K562 (cell line): ENCODE measurements around the gene MARCHF9. TPM values are rescaled to one million over a fixed set of nuclear protein-coding genes. Genes with fewer than 3 reads are reported as not detected.

ENCODE experiments used
- ATAC-seq: fragments of 200-7000 bp; cut with Tn5 transposase; 3 replicates; pipeline ENCODE4 v1.9.1; 2020; ENCODE audit warnings: moderate library complexity
- BruUV-seq: library from RNA; stranded (reverse); fragments of 400-500 nt; replicated peaks from 2 replicates; lab custom pipeline; 2021; lab: Mats Ljungman, UMichigan
- CTCF ChIA-PET: fragments of 300-600 bp; formaldehyde crosslinking; extraction: SDS; loops from one replicate; lab custom pipeline; 2021; ENCODE audit warnings: low intra/inter-chr PET ratio; lab: Yijun Ruan, JAX
- POLR2A ChIA-PET: fragments of 300-600, 350-650 bp; sonication (Branson Sonifier 250); formaldehyde crosslinking; extraction: SDS; loops from one replicate; lab custom pipeline; 2021; ENCODE audit warnings: antibody characterized with exemption, inconsistent platforms; lab: Yijun Ruan, JAX
- DNase-seq, 4 experiments: peaks; one replicate each; pipeline versions ENCODE4 v3.0.0 to v3.0.0-alpha.2; 2011 to 2018; ENCODE audit warnings: low spot score in 3 of 4, mixed read lengths in 3 of 4; ENCODE audit errors: extremely low read depth in 1 of 4
- FAIRE-seq: peaks from 2 replicates; lab custom pipeline; 2011; peaks lifted over from hg19 to GRCh38; lab: Jason Lieb, UNC
- H2AFZ ChIP-seq: 2 replicates; pipeline ENCODE4 v1.6.0; 2011; ENCODE audit warnings: low read depth, low read length, control low read depth, inconsistent platforms
- H3K27ac ChIP-seq: fragments of 200-600 bp; 3 replicates; pipeline ENCODE4 v1.8.0; 2011; ENCODE audit warnings: low read depth, mild to moderate bottlenecking, control low read depth, inconsistent platforms, low read length, moderate library complexity, mixed read lengths; ENCODE audit errors: extremely low read depth
- H3K27me3 ChIP-seq, 2 experiments: fragments of 300-600 bp in 1 of 2; 2 replicates in 1 of 2; 3 replicates in 1 of 2; pipeline versions ENCODE4 v1.6.0 to v1.8.0; 2011; ENCODE audit warnings: inconsistent platforms in 2 of 2, low read length in 2 of 2, mild to moderate bottlenecking in 1 of 2, mixed read lengths in 1 of 2, moderate library complexity in 1 of 2; ENCODE audit not compliant: control insufficient read depth in 2 of 2, insufficient read depth in 2 of 2
- H3K36me3 ChIP-seq: fragments of 300-600 bp; 3 replicates; pipeline ENCODE4 v1.8.0; 2011; ENCODE audit warnings: mild to moderate bottlenecking, low read length, inconsistent platforms; ENCODE audit not compliant: control insufficient read depth, insufficient read depth
- H3K4me1 ChIP-seq, 2 experiments: fragments of 200-600 bp in 1 of 2; replicated peaks in 1 of 2; 2 replicates in 1 of 2; 3 replicates in 1 of 2; pipeline versions ENCODE4 v1.5.1 to v1.8.0; 2011; ENCODE audit warnings: inconsistent platforms in 2 of 2, low read length in 2 of 2, mild to moderate bottlenecking in 1 of 2, mixed read lengths in 1 of 2, moderate library complexity in 1 of 2; ENCODE audit not compliant: control insufficient read depth in 2 of 2, insufficient read depth in 2 of 2
- H3K4me2 ChIP-seq: 2 replicates; pipeline ENCODE4 v1.6.1; 2011; ENCODE audit warnings: low read length, control low read depth, inconsistent platforms, mixed read lengths; ENCODE audit not compliant: insufficient read depth
- H3K4me3 ChIP-seq: fragments of 200-600 bp; sonication (generic), shearing (Covaris generic); 2 replicates; pipeline ENCODE4 v1.5.1; 2016; ENCODE audit warnings: control low read depth, inconsistent platforms
- H3K79me2 ChIP-seq: fragments of 200-600 bp; 3 replicates; pipeline ENCODE4 v1.8.0; 2011; ENCODE audit warnings: low read length, inconsistent platforms; ENCODE audit not compliant: control insufficient read depth, insufficient read depth
- H3K9ac ChIP-seq, 2 experiments: 2 replicates each; pipeline versions ENCODE4 v1.6.0 to v1.6.1; 2011; ENCODE audit warnings: low read depth in 2 of 2, low read length in 2 of 2, control low read depth in 1 of 2, inconsistent platforms in 1 of 2, mild to moderate bottlenecking in 1 of 2, mixed read lengths in 1 of 2; ENCODE audit not compliant: insufficient read depth in 1 of 2
- H3K9me1 ChIP-seq: one replicate; pipeline ENCODE4 v1.6.0; 2011; ENCODE audit warnings: inconsistent platforms, mild to moderate bottlenecking, low read length, moderate library complexity; ENCODE audit not compliant: control insufficient read depth, insufficient read depth
- H3K9me3 ChIP-seq: replicated peaks from 2 replicates; pipeline ENCODE4 v1.5.1; 2011; ENCODE audit warnings: low read depth, low read length, inconsistent platforms; ENCODE audit not compliant: control insufficient read depth, insufficient read depth
- H4K20me1 ChIP-seq: replicated peaks from 2 replicates; pipeline ENCODE4 v1.6.1; 2011; ENCODE audit warnings: low read length, inconsistent platforms, mixed read lengths; ENCODE audit not compliant: control insufficient read depth, insufficient read depth
- ATF3 ChIP-seq, 2 experiments: fragments of 450-650 bp in 1 of 2; sonication (generic) in 1 of 2; formaldehyde crosslinking in 1 of 2; IDR thresholded peaks in 1 of 2; conservative IDR thresholded peaks in 1 of 2; 2 replicates each; pipeline versions ENCODE4 v1.6.1 to v1.8.1; 2016 to 2023; ENCODE audit warnings: mild to moderate bottlenecking in 2 of 2, moderate library complexity in 2 of 2, inconsistent platforms in 1 of 2, missing genetic modification reagents in 1 of 2
- CGGBP1 ChIP-seq: fragments of 250-450 bp; sonication (Bioruptor Pico); IDR thresholded peaks from 2 replicates; pipeline ENCODE4 v1.9.0; 2021; ENCODE audit warnings: mild to moderate bottlenecking
- CHD2 ChIP-seq: IDR thresholded peaks from 2 replicates; pipeline ENCODE4 v1.6.1; 2011; ENCODE audit warnings: low read depth, low read length
- EGR1 ChIP-seq: fragments of 450-650 bp; conservative IDR thresholded peaks from 2 replicates; pipeline ENCODE4 v1.6.1; 2017; ENCODE audit warnings: mild to moderate bottlenecking
- EZH2 ChIP-seq: IDR thresholded peaks from 2 replicates; pipeline ENCODE4 v1.6.1; 2012; ENCODE audit warnings: low read depth, mild to moderate bottlenecking, inconsistent platforms, low read length, borderline replicate concordance
- KHSRP ChIP-seq: fragments of 450-650 bp; IDR thresholded peaks from 2 replicates; pipeline ENCODE4 v1.6.1; 2017
- KLF1 ChIP-seq: fragments of 450-650 bp; IDR thresholded peaks from 2 replicates; pipeline ENCODE4 v1.6.1; 2016; ENCODE audit warnings: missing genetic modification characterization, missing compliant biosample characterization
- NR2C2 ChIP-seq, 2 experiments: fragments of 200-800 bp in 1 of 2; sonication (Bioruptor generic) in 1 of 2; sonication (generic) in 1 of 2; formaldehyde crosslinking in 1 of 2; IDR thresholded peaks; 2 replicates each; pipeline versions ENCODE4 v1.6.1 to v1.8.0; 2016 to 2022; ENCODE audit warnings: mild to moderate bottlenecking in 1 of 2, missing compliant biosample characterization in 1 of 2, missing genetic modification characterization in 1 of 2, missing genetic modification reagents in 1 of 2
- RB1 ChIP-seq: fragments of 450-650 bp; IDR thresholded peaks from 2 replicates; pipeline ENCODE4 v1.6.1; 2017; ENCODE audit warnings: low read depth, mild to moderate bottlenecking
- RFX7 ChIP-seq: fragments of 250-450 bp; sonication (Bioruptor Pico); IDR thresholded peaks from 2 replicates; pipeline ENCODE4 v1.5.1; 2021; ENCODE audit warnings: mild to moderate bottlenecking
- UBTF ChIP-seq, 2 experiments: IDR thresholded peaks; 2 replicates each; pipeline ENCODE4 v1.6.1; 2012; ENCODE audit warnings: improper control_type of control experiment in 2 of 2, low read depth in 2 of 2, low read length in 2 of 2, borderline replicate concordance in 1 of 2
- VEZF1 ChIP-seq: fragments of 200-800 bp; sonication (Bioruptor generic); IDR thresholded peaks from 2 replicates; pipeline ENCODE4 v1.6.1; 2017; ENCODE audit warnings: missing genetic modification characterization, missing compliant biosample characterization
- ZNF696 ChIP-seq: fragments of 250-450 bp; sonication (Bioruptor Pico); conservative IDR thresholded peaks from 2 replicates; pipeline ENCODE4 v1.4.0; 2020; ENCODE audit warnings: mild to moderate bottlenecking, moderate library complexity
- ZNF778 ChIP-seq: fragments of 450-650 bp; formaldehyde crosslinking; IDR thresholded peaks from 2 replicates; pipeline ENCODE4 v1.4.0; 2020; ENCODE audit warnings: mild to moderate bottlenecking, moderate library complexity
- WGBS: fragments of 100-300 bp; shearing (Covaris generic); methylation state at CpG from one replicate; pipeline ENCODE4 v1.1.6; 2016; ENCODE audit warnings: low coverage, mixed read lengths; ENCODE audit not compliant: insufficient coverage; ENCODE audit errors: missing lambda C conversion rate; 5-methylcytosine and 5-hydroxymethylcytosine counted together
- in situ Hi-C: fragments of 300-500 bp; cut with MboI; formaldehyde crosslinking; loops from 4 replicates; pipeline ENCODE4 v1.15.0; 2018; ENCODE audit warnings: inconsistent platforms, mixed read lengths
- intact Hi-C: fragments of 100-400 bp; cut with micrococcal nuclease; formaldehyde crosslinking; loops from 2 replicates; pipeline ENCODE4 v1.14.2; 2022
- polyA plus RNA-seq, 8 experiments: library from polyadenylated mRNA; depleted of rRNA in 4 of 8; stranded (reverse) in 5 of 8; unstranded in 3 of 8; fragments of >200 nt; fragmentation: Nextera tagmentation in 2 of 8; fragmentation: Illumina TruSeq in 1 of 8; extraction: Ambion mirVana in 2 of 8; extraction: Trizol in 1 of 8; gene quantifications; 2 replicates each; pipeline versions ENCODE4 v1.2.1 to v1.2.3, GENCODE V29; 2011 to 2014; ENCODE audit warnings: inconsistent platforms in 1 of 8, missing spikeins in 1 of 8
- total RNA-seq, 7 experiments: library from RNA; depleted of rRNA in 6 of 7; stranded (reverse); fragments of >200 nt in 6 of 7; fragmentation: Illumina TruSeq in 2 of 7; extraction: Trizol in 2 of 7; gene quantifications; 2 replicates each; pipeline versions ENCODE4 v1.2.1 to v1.2.3, GENCODE V29; 2011 to 2021; ENCODE audit warnings: low replicate concordance in 1 of 7

The MARCHF9 gene
- total and polyA plus RNA-seq, 9 of the 15 experiments (the other 6 are each of a cell fraction or from before 2014, with no cell fraction given), result 0.80 to 12.4 (median 6.2) TPM

GRCh38 chr12:57766464-57767304 is 11.8 kb downstream of the MARCHF9 start, which contains the start of gene CYP27B1:
TSS of gene CYP27B1 (minus strand) at chr12:57767078. CDS start at chr12:57767041, 37 bp downstream.
- FAIRE-seq, result peak; percentile 29
- no peak for TF ChIP-seq KHSRP
- TF ChIP-seq ZNF778, result no peak
- peak; percentile 73 for TF ChIP-seq VEZF1 (CRISPR knock-in tag)
- no peak for TF ChIP-seq ZNF696 (CRISPR knock-in tag)
- no peak for TF ChIP-seq NR2C2 (CRISPR knock-in tag; IDR thresholded peaks at IDR 0.05)
- no peak for TF ChIP-seq NR2C2 (tag; IDR thresholded peaks at IDR 0.05)
- TF ChIP-seq RFX7 (CRISPR knock-in tag), result no peak
- TF ChIP-seq EZH2, result no peak
- no peak for TF ChIP-seq CGGBP1
- peak; percentile 30 for TF ChIP-seq EGR1
- no peak for TF ChIP-seq RB1
- no peak for TF ChIP-seq CHD2
- no peak for TF ChIP-seq UBTF (IDR thresholded peaks at IDR 0.05; ENCODE audit: borderline replicate concordance in 1 of 2, low read depth in 2 of 2, low read length in 2 of 2)
- no peak for TF ChIP-seq ATF3 (IDR thresholded peaks at IDR 0.05)
- TF ChIP-seq ATF3 (CRISPR knock-in tag; conservative IDR thresholded peaks at IDR 0.05), result no peak
- no peak for TF ChIP-seq KLF1

More at GRCh38 chr12:57766464-57767304, 11.8 kb downstream of the MARCHF9 start, which contains the start of gene CYP27B1:
- ATAC-seq, result peak; percentile 69
- 20% methylated on average over 37 of the region's 38 CpGs for WGBS
- in situ Hi-C loops (no loop called here), intact Hi-C loops (no loop called here)
- ChIA-PET CTCF (no interaction called here), POLR2A (interaction anchor here (1.0 to 3.8 kb wide), 7 partner anchors 10 to 142 kb away, joined by 3 to 26 read pairs (median 4); partner anchors contain the start of genes AVIL, TSFM and TSPAN31)
- Histone ChIP-seq H3K9me1 (no peaks in the 10 kb centered on the region), H3K79me2 (peaks cover 13% of the 10 kb centered on the region), H3K9ac (peak within 1 kb of the TSS in 1 of 2 experiments; percentile 88; a peak in 2 of 4 replicates), H2AFZ (peak within 1 kb of the TSS; percentile 10; the same call in 1 of the 2 replicates), H3K27me3 (no peaks in the 10 kb centered on the region), H3K4me1 (peaks cover 18 to 34% of the 10 kb centered on the region in 2 experiments), H3K4me2 (peak within 1 kb of the TSS; percentile 63), H3K36me3 (peaks cover 33% of the 10 kb centered on the region), H3K9me3 (no peaks in the 10 kb centered on the region), H3K4me3 (no peak within 1 kb of the TSS), H3K27ac (no peak within 1 kb of the TSS; the same call in 2 of the 3 replicates), H4K20me1 (no peaks in the 10 kb centered on the region)
- BruUV-seq, result no TSS peak
- DNase-seq, result peak; percentile 47 to 68 (median 52)
